Fibroblast of pulmonary artery (primary cell): ENCODE measurements around the gene ATP6V0E2.
A peak's percentile ranks its signal among the peaks of the same experiment; 100 is the strongest.

ENCODE experiments used
- DNase-seq: peaks from one replicate; pipeline ENCODE4 v3.0.0-alpha.2; 2010; ENCODE audit warnings: low read depth
- H3K4me3 ChIP-seq: replicated peaks from 2 replicates; pipeline ENCODE4 v1.5.1; 2011; ENCODE audit warnings: low read depth, mild to moderate bottlenecking, control low read depth, low read length, moderate library complexity
- CTCF ChIP-seq: IDR thresholded peaks from 2 replicates; pipeline ENCODE4 v1.5.1; 2011; ENCODE audit warnings: mild to moderate bottlenecking, control low read depth, low read length, inconsistent platforms; ENCODE audit errors: missing control alignments

The ATP6V0E2 gene

GRCh38 chr7:149833495-149834130 is 40.2 kb upstream of the ATP6V0E2 start:
- no peak for TF ChIP-seq CTCF
- no peak overlapping the region for H3K4me3 ChIP-seq
- DNase-seq: no peak

- H3K4me3 ChIP-seq: no peak overlapping the region
- no peak for TF ChIP-seq CTCF
- no peak for DNase-seq
Observed at GRCh38 chr7:149834601-149835000, 39.2 kb upstream of the ATP6V0E2 start.

- no peak overlapping the region for H3K4me3 ChIP-seq
- no peak for DNase-seq
- TF ChIP-seq CTCF: no peak
Observed at GRCh38 chr7:149836434-149836833, 37.3 kb upstream of the ATP6V0E2 start.

- H3K4me3 ChIP-seq: no peak overlapping the region
Observed at GRCh38 chr7:149837564-149838223, 36.1 kb upstream of the ATP6V0E2 start.

GRCh38 chr7:149838224-149838991 is 35.4 kb upstream of the ATP6V0E2 start, which contains the start of gene ZNF862:
Gene ZNF862, plus strand, starts transcription at chr7:149838375. Its CDS starts 237 bp downstream, at chr7:149838612.
- DNase-seq: peak; percentile 98
- TF ChIP-seq CTCF: no peak
- peak within 1 kb of the TSS; percentile 84 for H3K4me3 ChIP-seq

More at GRCh38 chr7:149837564-149838223, 36.1 kb upstream of the ATP6V0E2 start:
- no peak for DNase-seq
- no peak for TF ChIP-seq CTCF

- peak; percentile 26 for DNase-seq
- TF ChIP-seq CTCF: no peak
- peak overlapping the region; percentile 84 for H3K4me3 ChIP-seq
Observed at GRCh38 chr7:149838992-149839408, 34.8 kb upstream of the ATP6V0E2 start.
